ENCODE data around the gene AATF.

DNA sequence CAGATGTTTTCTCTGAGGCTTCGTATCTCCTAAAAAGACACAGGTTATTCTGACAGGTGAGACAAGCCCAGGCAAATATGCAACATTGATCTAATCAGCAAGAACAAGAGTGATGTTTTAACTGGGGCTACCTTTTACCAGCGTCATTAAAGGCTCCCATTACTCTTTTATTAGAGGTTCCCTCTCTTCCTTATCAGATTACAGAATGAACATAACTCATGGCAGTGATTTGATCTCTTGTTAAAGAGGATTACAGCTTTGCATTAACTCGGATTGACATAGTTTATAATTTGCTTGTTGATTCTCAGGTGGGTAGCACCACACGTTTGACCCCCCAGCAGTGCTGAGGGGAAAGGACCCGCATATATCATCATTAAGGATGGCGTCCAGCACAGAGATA lies 90.5 kb downstream of the AATF start:
- TF ChIP-seq POLR2AphosphoS5 (IDR thresholded peaks at IDR 0.05; ENCODE audit: low read depth) = no peak
- TF ChIP-seq, protein P1, sequence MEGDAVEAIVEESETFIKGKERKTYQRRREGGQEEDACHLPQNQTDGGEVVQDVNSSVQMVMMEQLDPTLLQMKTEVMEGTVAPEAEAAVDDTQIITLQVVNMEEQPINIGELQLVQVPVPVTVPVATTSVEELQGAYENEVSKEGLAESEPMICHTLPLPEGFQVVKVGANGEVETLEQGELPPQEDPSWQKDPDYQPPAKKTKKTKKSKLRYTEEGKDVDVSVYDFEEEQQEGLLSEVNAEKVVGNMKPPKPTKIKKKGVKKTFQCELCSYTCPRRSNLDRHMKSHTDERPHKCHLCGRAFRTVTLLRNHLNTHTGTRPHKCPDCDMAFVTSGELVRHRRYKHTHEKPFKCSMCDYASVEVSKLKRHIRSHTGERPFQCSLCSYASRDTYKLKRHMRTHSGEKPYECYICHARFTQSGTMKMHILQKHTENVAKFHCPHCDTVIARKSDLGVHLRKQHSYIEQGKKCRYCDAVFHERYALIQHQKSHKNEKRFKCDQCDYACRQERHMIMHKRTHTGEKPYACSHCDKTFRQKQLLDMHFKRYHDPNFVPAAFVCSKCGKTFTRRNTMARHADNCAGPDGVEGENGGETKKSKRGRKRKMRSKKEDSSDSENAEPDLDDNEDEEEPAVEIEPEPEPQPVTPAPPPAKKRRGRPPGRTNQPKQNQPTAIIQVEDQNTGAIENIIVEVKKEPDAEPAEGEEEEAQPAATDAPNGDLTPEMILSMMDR (IDR thresholded peaks at IDR 0.05; ENCODE audit: insufficient read depth, low read length) = no peak
- TF ChIP-seq, protein P2, sequence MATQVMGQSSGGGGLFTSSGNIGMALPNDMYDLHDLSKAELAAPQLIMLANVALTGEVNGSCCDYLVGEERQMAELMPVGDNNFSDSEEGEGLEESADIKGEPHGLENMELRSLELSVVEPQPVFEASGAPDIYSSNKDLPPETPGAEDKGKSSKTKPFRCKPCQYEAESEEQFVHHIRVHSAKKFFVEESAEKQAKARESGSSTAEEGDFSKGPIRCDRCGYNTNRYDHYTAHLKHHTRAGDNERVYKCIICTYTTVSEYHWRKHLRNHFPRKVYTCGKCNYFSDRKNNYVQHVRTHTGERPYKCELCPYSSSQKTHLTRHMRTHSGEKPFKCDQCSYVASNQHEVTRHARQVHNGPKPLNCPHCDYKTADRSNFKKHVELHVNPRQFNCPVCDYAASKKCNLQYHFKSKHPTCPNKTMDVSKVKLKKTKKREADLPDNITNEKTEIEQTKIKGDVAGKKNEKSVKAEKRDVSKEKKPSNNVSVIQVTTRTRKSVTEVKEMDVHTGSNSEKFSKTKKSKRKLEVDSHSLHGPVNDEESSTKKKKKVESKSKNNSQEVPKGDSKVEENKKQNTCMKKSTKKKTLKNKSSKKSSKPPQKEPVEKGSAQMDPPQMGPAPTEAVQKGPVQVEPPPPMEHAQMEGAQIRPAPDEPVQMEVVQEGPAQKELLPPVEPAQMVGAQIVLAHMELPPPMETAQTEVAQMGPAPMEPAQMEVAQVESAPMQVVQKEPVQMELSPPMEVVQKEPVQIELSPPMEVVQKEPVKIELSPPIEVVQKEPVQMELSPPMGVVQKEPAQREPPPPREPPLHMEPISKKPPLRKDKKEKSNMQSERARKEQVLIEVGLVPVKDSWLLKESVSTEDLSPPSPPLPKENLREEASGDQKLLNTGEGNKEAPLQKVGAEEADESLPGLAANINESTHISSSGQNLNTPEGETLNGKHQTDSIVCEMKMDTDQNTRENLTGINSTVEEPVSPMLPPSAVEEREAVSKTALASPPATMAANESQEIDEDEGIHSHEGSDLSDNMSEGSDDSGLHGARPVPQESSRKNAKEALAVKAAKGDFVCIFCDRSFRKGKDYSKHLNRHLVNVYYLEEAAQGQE (IDR thresholded peaks at IDR 0.05; ENCODE audit: insufficient replicate concordance, low read depth) = no peak

Data from HL-60 (cell line).